ENCODE data around the gene PPP2R2D.

PPP2R2D gene

DNA sequence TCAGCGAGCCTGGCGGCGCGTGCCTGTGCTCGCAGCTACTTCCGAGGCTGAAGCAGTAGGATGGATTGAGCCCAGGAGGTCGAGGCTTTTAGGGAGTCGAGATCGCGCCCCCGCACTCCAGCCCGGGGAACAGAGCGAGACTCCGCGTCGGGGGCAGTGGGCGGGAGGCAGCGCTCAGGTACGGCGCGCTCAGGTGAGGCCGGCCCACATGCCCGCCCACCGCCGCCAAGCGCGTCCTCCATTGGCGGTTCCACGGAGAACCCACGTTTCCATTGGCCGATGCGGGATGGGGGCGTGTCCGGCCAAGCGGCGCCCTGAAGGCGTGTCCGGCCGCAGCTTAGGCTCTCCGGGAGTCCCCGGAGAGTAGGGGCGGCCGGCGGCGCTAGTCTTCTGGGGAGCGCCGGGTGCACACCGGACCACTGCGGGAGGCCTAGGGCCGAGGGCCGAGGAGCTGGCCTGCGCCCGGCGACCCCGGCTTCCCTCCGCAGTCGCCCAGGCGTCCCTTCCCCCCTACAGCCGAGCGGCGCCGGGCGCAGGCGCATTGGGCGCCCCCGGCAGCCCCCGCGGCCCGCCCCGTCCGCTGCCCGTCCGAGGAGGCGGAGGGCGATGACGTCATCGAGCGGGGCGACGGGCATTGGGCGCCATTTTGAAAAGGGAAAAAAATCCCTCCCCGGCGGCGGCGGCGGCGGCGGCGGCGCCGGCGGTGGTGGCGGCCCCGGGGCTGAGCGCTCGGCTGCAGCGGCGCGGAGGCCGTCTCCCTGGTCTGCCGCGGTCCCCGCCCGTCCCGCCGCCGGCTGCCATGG lies at the start of gene PPP2R2D:
Gene PPP2R2D (plus strand): TSS at position 659 of the 803 bp plus-strand sequence. CDS start 141 bp downstream, at position 800.
- peak; percentile 89 for DNase-seq

DNA sequence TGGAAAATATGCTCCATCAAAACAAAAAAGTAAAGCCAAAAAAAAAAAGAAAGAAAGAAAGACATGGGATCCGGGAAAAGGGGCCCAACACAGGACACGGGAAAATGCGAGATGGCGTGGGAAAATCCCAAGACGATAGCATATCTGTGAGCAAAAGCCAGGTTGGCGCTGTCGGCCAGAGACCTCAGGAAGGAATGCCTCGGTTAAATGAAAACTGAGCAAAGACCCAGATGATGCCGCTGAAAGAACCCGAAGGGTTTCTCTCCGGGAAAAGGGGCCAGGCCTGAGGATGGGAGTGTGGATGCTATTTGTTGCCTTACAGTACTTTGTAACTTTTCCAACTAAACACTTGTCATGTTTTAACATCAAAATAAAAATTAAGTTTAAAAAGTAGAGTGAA lies 49.5 kb upstream of the PPP2R2D start:
- no peak for DNase-seq

DNA sequence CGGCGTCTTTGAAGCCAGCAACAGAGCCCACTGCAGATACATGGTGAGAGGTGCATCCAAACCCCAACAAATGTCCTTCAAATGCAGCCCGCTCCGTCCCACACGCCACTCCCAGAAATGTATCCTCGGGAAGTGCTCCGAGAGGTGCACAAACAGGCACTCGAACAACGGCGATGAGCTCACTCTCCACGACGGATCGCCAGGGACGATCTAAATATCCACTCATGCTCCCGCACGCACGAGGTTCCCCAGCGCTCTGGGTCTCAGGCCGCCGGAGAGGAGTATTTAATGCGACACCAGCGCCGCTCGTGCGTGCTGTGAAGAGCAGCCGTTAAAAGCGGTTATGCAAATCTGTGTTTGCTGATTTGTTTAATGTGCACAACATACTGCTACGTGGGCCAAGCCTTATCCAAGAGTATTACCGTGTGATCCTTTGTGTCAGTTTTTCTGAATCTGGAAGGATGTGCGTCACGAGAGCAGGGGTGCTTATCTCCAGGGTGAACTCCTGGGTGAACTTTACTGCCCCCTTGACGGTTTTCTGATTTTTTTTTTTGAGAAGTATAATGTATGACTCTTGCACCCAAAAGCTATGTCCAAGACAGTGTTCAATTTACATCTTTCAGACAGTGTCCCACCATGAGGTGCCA lies 48.5 kb upstream of the PPP2R2D start:
- no peak for DNase-seq

DNA sequence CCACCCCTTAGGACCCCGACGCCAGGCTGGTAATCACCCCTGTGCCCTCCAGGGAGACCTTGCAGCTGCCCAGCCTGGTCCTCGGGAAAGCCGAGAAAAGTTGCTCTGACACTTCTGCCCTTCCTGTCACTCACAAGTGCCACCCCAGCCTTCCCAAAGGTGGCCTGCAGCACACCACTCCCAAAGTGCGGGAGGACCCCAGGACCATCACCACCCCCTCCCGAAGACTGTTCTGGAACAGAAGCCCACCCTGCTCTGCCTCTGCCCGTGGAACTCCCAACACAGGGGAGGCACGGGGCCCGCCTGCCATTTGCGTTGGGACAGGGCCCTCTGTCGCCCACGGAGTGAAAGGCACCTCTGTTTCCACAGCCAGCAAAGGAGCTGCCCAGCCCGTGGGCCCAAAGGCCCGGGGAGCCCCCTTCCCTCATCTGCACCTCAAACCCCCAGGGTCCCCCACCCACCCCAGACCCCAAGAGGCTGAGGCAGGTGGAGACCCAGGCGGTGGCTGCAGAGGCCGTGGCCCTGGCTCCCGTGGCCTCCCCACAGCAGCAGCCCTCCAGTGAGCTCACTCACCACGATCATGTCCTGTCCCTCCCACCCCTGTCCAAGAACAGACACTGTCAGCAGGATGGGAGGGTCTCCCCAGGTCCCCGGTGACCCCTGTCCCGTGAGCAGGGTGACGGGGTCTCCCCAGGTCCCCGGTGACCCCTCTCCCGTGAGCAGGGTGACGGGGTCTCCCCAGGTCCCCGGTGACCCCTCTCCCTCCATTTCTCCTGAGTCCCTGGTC lies 47.8 kb upstream of the PPP2R2D start:
- no peak for DNase-seq

DNA sequence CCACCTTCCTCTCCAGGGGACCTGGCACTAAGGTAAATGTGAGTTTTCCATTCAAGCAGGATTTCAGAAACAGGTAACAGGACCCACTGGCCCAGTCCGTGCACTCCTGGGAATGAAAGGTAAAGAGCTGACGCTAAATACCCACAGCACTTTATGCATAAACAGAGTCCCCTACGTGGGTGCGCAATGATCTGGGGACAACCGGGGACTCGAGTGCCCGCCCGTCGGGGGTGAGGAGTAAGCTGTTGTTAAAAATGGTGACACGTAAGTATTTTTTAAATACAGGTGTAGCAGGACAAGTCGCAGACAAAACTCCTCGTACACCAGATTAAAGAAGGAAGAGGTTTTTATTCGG lies 47.2 kb upstream of the PPP2R2D start:
- no peak for DNase-seq

DNA sequence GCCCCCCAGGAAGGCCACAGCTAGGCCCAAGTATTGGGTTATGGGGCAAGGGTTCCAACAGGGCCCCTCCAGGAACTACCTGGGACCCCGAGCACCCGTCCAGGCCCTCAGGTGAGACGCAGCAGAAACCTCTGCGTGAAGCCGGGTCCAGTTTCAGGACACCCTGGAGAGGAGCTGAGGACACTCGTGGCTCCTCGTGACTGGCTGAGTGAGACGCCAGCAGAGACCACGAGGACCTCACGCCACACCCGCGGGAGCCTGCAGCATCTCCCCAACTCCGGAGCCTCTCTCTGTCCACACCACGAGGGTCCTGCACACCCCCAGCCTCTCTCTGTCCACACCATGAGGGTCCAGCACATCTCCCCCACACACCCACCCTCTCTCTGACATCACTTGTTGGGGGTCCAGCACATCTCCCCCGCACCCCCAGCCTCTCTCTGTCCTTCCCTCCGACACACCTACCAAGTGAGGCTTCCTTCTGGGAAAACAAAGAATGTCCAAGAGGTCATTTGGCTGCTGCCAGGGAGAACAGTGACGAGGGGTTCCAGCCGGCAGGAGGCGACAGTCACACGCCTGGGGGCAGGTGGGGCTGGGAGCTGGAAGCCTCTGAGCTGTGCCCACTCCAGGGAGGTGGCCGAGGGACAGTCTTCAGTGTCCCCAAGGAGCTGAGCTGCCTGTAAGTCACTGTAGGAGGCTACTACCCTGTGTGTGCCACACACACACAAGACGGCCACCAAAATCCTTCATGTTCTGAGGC lies 46.1 kb upstream of the PPP2R2D start:
- DNase-seq: no peak

DNA sequence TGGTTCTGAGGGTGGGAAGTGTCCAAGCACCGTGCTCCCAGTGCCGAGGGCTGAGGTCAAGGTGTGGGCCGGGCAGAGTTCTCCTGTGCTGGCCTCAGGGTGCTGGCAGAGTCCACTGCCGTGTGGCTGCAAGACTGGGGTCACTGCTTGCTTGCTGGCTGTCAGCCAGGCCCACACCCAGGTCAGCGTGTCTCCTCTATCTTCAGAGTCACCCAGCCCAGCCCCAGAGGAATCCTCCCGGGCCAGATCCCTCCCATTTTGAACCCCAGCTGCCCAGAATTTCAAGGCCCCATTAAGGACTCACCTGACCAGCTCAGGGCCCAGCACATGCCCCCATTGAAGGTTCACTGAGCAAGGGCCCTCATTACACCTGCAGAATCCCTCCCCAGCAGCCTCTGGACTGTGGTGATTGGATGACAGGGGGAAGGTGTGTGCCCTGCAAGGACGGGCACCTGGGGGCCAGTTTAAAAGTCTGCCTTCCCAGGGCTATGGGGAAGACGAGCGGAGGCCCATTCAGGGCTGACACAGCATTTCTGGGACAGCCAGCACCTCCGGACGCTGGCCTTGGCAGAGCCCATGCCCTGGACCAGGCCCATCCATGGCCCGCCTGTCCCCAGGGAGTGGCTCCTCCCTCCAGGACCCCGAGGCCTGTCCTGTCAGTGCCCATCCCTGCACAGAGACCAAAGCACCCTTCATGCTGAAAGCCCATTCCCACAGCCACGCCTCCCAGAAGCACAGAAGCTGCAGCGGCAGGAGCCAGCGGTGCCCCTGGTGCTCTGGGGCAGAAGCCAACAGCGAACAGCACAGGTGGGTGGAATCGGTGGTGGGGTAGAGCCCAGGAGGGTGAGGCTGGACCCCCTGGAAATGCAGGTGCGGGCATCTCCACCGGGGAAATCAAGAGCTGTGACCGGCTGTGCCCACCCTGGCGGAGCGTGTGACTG lies 45.1 kb upstream of the PPP2R2D start:
- DNase-seq: no peak

DNA sequence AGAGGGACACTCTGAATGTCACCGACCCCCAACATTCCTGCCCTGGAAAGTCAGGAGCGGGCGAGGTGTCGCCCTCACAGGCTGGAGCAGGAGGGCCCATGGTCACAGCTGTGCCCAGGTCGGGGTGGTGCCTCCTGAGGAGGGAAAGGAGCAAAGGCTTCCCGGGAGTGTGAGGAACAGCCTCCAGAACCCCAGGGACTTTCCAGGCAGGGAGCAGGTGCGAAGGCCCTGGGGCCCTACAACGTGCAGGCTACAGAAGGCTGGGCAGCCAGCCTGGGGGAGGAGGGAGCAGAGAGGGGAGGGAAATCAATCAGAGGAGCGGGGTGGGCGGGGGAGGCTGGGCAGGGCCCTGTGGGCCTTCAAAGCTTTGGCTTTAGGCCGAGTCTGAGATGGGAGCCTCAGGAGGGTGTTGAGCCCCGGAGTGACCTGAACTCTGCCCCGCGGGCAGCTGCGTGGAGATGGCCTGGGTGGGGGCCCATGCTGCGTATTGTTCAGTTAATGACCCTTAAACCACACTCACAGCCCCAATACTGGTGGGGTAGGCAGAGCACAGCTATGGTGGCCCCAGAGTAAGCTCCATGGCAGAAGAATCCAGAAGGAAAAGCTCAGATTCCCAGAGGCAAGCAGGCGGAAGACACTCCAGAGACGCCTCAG lies 44.2 kb upstream of the PPP2R2D start:
- no peak for DNase-seq

DNA sequence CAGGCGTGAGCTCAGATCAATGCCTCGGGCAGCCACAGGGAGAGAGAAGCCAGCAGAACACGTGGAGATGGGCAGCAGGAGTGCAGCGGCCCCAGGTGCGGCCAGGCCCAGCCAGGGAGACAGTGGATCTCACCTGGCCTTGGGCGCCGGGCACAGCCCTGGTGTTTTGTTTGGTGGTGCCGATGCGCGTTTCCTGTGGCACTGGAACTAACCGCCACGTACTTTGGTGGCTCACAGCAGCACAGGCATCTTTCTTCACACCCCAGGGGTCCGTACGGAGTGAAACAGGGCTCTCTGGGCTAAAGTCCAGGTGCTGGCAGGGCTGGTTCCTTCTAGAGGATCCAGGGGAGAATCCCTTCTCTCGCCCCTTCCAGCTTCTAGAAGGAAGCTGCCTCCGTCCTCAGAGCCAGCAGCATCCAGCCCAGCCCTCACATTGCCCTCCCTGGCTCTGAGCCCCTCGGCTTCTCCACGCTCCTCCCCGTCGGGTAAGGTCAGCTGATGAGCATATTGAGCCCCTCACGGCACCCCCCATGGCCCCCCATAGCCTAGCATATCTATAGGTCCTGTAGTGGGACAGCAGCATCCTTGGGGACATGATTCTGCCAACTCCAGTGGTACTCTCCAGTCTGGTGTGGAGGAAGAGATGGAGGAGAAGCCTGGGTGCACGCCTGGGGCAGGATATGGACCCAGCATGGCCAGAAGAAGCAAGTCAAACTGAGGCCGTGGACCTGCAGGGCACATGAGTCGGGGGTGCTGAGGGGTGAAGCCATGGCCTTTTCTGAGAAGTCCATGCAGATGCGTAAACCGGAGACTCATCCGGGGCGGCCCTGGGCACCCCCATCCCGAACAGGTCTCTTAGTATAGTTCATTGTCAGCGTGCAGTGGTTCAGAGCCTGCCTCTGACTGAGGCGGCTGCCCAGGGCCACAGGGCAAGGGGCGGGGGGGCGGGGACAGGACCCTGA lies 43.4 kb upstream of the PPP2R2D start:
- DNase-seq: no peak

DNA sequence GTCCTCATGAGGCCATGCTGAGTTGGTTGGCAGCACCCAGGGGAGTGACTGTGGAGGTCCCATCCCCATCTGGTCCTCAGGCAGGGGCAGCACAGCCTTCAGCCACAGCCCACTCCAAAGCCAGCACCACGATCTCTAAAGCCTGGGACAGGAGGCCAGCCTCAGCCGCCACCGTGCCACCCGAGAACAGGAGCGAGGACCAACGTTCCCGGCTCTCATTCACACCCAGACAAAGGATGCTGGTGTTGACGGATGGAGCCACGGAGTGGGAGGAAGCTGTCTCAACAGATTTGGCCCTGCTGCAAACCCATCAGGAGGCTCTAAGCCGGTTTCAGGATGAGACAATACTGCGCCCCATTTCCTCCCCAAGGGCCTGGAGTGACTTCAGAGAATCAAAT lies 42.7 kb upstream of the PPP2R2D start:
- DNase-seq: no peak

DNA sequence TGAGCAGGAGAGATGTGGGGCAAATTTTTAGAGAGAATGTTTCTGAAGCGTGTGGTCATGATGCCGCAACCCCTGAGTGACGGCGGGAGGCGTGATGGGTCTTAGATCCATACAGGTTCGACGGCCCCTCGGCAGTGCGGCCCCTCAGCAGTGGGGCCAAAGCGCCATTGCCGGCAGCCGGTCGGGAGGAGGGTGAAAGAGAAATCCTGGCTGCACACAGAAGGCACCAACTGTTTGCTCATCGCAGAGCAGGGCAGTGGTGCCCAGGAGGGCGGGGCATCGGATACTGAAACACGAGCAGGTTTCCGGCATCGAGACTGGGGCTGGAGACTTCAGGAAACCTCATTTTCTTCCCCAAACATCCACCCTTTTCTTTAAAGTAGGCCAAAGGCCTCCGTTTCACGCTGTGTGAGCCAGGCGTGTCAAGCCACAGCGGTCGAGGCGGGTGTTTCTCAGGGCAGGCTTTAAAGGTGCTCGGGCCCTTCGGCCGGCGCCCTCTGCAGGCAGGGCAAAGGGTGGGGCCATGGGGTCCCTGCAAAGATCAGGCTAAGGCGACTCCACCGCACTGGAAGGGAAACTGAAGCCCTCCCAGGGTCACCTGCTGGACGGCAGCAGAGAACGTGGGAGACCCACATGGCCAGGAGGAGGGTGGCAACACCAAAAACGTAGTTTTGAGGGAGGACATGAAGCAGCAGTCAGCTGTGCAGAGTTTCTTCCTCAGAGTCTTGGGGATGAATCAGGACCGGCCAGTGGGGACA lies 42.0 kb upstream of the PPP2R2D start:
- no peak for DNase-seq

DNA sequence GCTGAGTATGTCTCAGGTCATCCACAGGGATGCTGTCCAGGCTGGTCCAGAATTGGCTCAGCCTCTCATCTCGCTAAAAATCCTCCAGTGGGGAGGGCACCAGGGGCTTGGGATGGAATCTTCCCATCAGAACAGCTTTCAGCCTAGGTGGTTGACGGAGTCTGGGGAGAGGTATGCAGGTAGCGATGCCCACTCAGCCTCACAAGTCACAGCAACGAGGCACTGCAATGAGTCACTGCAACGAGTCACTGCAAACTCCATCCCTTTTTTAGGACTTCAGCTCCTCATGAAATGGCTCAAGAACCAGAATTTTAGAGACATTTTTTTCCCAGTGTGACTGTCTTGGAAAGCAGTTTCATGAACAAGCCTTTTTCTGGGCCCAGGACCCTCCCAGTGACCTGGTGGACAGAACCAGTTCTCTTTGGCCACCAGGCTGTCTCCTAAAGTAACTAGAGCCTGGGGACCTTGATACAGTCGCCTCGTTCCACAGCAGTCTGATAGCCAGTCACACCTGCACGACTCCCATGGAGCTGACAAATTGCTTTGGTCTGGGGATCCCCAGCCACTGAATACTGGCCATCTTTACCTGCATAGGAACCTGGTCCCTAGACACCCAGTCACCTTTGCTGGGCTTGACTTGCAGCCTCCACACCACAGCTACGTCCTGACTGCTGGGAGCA lies 41.3 kb upstream of the PPP2R2D start:
- no peak for DNase-seq

DNA sequence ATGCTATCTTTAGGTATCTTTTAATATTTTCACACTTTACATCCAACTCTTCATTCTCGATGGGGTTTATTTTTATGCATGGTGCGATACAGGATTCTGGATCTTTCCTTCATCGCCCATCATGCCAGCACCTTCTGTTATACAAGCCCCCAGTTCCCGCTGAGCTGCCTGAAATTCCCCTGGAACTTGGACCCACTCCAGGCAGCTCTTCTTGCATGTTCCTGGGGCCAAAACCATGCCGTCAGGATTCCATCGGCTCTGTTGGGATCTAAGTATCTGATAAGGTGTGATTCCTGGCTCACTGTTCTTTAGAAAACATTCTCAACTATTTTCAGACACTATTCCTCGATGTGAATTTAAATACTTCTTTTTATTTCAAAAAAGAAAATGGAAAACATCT lies 40.5 kb upstream of the PPP2R2D start:
- no peak for DNase-seq

DNA sequence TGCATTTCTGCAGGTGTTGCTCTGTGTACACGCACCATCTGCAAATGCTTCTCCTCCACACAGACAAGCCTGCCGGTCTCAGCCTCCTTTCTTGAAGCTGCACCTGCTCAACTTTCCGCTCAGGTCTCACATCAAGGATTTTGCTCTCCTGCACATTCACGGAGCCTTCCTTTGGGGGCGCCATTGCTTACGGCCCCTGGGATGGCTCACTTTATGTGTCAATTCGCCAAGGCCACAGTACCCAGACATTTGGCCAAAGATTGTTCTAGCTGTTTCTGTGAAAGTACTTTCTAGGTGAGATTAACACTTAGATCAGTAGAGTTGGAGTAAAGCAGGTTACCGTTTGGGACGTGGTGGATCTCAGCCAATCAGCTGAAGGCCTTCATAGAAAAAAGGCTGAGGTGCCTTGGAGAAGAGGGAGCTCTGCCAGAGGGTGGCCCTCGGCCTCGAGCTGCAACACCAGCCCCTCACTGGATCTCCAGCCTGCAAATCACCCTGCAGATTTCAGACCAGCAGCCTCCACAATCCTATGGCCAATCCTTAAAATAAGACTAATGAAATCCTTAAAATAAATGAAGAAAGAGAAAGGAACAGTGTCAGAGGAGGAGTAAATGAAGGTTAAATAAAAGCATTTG lies 39.9 kb upstream of the PPP2R2D start:
- no peak for DNase-seq

DNA sequence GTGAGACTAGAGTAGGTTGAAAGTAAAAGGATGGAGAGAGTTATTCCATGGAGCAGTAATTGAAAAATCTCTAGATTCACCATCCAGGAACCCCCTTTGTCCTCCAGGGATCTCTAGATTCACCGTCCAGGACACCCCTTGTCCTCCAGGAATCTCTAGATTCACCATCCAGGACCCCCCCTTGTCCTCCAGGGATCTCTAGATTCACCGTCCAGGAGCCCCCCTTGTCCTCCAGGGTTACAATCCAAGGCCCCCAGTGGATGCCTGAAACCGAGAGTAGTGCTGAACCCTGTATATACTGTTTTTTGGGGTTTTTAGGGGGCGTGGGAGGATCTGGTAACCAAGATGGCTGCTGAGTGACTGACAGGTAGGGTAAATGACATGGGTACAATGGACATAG lies 38.3 kb upstream of the PPP2R2D start:
- no peak for DNase-seq

DNA sequence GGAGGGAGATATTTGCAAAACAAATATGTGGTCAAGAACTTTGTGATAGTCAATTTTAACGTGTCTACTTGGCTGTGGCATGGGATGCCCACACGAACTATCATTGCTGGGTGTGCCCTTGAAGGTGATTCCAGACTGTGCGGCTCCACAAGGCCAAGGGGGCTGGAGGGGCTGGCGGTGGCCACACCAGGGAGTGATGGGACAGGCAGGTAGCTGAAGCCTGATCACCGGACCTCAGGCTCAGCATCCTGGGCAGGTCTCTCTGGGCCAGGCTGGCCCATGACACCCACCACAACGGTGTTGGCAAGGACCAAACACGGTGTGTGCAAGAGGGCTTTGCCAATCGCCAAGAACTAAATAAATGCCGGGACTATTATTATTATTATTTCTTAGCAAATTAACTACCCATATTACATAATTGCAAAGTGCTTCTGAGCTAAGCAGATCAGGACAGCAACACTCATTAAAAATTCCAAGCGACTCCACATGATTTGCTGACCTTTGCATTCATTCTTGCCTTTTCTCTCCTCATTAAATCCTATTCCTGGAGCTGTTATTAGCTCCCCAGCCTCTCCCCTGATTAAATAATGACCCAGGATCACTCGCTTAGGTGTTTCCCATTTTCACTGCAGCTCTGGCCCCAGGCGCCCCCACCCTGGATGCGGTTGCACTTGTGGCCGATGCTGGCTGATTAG lies 35.4 kb upstream of the PPP2R2D start:
- DNase-seq: no peak

DNA sequence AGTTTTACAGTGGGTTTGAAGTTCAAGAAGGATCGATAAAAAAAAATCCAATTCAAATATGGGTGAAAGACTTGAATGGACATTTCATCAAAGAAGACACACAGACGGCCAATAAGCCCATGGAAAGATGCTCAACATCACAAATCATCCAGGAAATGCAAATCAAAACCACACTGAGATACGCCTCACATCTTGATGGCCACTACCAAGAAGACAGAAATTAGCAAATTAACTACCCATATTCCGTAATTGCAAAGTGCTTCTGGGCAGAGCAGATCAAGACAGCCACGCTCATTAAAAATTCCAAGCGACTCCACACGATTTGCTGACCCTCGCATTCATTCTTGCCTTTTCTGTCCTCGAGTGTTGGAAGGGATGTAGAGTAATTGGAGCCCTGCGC lies 34.1 kb upstream of the PPP2R2D start:
- DNase-seq: no peak

DNA sequence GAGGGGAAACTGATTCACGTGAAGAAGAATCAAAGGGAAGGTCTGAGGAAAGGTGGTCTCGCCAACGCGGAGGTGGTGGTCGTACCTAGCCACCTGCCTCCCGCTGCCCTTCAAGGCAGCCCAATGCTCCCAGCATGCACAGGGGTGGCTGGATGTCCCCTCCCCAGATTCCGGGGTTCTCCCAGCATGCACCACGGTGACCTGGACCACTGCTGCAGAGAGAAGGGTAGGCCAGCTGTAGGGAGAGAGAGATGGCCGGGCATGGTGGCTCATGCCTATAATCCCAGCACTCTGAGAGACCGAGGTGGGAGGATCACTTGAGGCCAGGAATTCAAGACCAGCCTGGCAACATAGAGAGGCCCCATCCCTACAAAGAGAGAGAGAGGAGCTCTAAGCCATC lies 32.4 kb upstream of the PPP2R2D start:
- DNase-seq: no peak

All from EL (cell line).